Measurements from ENCODE around the gene SNCA.

SNCA gene

GRCh38 chr4:89753601-89754066 is 83.3 kb downstream of the SNCA start:
- peak; percentile 34 for DNase-seq (ENCODE audit: low spot score)

GRCh38 chr4:89752932-89753598 is 83.9 kb downstream of the SNCA start:
- no peak for DNase-seq (ENCODE audit: low spot score)

- no peak for DNase-seq (ENCODE audit: low spot score)
Observed at GRCh38 chr4:89751416-89751815, 85.5 kb downstream of the SNCA start.

GRCh38 chr4:89746377-89746776 is 90.6 kb downstream of the SNCA start:
- no peak for DNase-seq (ENCODE audit: low spot score)

- DNase-seq (ENCODE audit: low spot score) = no peak
Observed at GRCh38 chr4:89745708-89746107, 91.3 kb downstream of the SNCA start.

- DNase-seq (ENCODE audit: low spot score) = no peak
Observed at GRCh38 chr4:89744914-89745313, 92.0 kb downstream of the SNCA start.

DNA sequence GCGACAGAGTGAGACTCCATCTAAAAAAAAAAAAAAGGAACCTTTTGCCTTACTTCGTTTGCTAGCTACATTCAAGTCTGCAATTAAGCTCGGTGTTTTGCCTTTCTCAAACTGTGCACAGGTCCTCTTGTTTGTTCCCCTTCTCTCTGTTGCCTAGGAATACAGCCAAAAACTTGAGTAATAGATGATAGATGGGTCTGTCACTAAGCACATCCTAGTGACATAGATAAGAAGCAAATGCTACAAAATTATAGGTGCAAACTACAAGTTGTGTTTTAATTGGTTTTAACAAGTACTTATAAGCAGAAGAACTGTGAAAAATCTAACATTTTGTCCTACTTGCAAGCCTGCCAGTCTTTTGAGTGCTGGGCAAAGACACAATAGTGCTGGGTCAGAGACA is 95.2 kb downstream of the SNCA start:
- DNase-seq (ENCODE audit: low spot score) = no peak

DNA sequence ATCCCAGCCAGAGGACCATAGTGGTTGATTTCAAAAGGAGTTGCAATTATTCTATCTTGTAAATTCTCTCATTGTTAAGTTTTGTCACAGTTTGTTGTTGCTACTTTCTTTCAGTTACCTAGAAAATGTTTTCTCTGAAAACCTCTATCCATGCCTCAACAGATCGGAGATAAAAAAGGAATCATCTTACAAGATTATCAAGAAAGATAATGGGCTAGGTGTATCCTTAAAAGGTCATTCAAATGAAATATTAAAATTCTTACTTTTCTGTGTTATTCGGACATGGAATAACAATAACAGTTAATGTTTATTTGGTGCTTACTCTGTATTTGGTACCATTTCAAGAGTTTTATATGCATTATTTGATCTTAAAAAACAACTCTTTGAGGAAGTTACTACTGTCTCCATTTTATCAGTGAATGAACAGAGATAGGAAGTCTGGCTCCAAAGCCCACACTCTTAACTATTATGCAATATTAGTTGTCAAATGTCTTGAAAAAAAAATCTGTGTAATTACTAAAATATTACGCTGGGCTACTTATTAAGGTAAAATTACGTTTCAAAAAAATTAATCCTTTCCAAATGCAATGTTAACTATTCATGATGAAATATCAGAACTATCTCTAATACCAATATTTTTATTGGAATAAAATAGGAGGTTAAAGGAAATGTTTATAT is 97.5 kb downstream of the SNCA start:
- no peak for DNase-seq (ENCODE audit: low spot score)

DNA sequence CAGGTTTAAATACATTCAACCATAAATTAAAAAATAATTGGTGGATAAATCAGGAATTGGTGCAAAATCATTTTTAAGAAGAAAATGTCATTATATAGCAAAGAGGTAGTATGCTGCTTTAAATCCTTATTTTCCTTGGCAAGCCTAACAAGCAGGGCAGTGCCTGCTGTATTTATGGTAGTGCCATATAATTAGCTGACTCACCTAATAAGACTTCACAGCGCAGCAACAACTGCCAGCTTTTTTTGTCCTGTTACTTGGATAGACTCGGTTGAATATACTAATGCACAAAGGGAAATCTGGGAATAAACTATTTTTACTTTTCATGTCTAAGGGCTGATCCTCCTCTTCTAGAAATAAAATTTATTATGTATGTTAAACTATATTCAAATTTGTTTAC is 99.1 kb downstream of the SNCA start:
- no peak for DNase-seq (ENCODE audit: low spot score)

- no peak for DNase-seq (ENCODE audit: low spot score)
Observed at GRCh38 chr4:89733946-89734345, 103.0 kb downstream of the SNCA start.

- no peak for DNase-seq (ENCODE audit: low spot score)
Observed at GRCh38 chr4:89727238-89727637, 109.7 kb downstream of the SNCA start.

GRCh38 chr4:89725268-89725667 is 111.7 kb downstream of the SNCA start:
- DNase-seq (ENCODE audit: low spot score) = no peak

DNA sequence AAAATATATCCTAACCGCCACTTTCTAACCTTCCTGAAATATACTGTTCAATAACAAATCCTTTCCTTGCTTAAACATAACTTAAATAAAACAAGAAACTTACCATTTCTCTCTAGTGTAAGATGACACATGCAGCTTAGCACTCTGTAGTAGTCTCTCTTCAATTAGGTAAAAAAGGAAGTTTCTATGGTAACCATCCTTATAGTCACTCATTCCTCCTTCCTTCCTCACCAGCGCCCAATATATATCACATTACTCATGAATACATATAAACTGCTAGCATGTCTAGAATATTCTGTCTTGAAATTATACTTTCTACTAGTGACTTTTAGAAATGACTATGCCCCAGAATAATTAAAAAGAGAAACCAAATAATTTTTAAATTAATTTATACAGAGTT is 112.2 kb downstream of the SNCA start:
- DNase-seq (ENCODE audit: low spot score) = peak; percentile 29

DNA sequence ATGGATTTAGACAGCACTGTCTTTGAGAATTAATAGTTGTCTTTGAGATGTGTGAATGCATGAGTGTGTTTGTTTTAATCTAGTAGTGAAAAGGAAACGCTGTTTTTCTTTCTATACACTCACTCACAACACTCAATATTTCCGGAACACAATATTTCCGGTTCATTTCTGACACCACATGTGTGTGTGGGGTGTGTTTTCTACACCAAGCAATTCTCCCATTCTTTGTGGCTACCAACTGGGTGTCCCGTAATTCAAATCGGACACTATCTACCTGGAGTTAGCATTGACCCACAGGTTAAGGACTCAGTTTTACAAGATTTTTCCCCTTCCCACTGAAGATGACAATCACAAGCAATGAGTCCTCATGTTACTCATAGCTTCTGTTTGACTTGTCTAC is 113.9 kb downstream of the SNCA start:
- DNase-seq (ENCODE audit: low spot score) = no peak

GRCh38 chr4:89722517-89722916 is 114.4 kb downstream of the SNCA start:
- no peak for DNase-seq (ENCODE audit: low spot score)

DNA sequence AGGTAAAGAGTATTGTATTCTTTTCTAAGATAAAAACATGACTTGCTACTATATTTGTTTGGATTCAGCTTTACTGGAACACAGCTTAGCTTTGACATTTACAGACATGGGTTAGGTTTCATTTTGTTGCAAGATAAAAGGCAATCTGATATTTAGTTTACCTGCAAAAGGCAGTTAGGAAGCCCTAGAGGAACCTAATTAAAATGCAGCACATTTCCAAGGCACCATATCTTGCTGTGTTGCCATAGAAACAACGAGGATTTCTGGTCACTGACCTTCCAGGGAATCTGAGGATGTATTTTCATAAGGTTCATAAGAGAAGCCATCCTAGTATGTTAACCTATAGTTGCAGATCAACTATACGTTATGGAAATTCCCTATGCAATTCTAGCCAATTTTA is 116.0 kb downstream of the SNCA start:
- no peak for DNase-seq (ENCODE audit: low spot score)

- no peak for DNase-seq (ENCODE audit: low spot score)
Observed at GRCh38 chr4:89719536-89720090, 117.3 kb downstream of the SNCA start.

DNA sequence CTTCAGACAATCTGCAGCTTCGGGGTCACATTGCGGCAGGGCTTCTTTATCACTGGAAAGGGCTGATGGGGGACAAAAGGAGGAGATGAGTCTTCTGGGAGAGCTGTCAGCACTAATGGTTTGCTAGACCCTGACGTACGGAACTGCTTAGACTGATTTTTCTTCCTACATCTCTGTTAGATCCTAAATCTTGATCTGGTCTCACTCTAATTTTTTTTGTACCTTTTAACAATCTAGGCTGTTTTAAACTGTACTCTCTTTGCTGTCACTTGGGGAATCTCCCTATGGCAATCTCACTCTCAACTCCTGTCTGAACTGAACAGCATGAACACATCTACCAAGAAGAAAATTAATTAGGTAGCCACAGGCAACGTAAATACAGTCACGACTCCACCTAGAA is 120.1 kb downstream of the SNCA start:
- DNase-seq (ENCODE audit: low spot score) = no peak

DNA sequence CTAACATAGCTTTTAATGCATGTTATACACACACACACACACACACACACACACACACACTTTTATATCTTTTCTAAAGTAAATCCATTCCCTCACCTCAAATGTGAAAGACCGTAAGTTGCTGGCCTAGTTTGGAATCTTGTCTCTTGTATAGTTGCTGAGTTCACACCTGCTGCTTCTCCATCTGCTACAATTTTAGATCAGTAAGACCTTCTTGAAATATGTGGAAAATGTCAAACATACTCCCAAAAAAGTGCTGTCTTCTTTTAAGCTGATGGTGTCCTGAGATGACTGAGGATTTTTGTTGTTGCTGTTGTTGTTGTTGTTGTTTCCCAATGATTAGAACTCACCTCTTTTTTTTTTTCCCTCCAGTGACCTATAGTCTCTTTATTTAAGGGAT is 121.3 kb downstream of the SNCA start:
- no peak for DNase-seq (ENCODE audit: low spot score)

DNA sequence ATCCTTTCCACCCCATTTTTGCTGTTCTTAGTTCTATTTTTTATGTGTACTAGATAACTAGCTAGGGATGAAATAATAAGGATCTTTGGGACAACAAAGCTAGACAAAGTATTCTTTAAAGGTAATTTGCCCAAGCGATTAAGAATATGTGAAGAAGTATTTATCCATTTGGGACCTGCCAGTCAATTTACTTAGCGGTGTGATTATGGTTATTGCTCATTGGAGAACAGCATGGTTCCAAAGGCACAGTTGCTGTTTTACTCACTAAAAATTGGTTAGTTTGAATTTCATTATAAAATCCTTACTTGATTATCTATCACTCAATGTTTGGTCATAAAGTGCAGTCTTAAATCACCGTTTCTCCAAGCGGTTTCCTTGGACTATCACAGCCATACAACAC is 124.1 kb downstream of the SNCA start:
- DNase-seq (ENCODE audit: low spot score) = no peak

- DNase-seq (ENCODE audit: low spot score) = no peak
Observed at GRCh38 chr4:89712141-89712540, 124.8 kb downstream of the SNCA start.

DNA sequence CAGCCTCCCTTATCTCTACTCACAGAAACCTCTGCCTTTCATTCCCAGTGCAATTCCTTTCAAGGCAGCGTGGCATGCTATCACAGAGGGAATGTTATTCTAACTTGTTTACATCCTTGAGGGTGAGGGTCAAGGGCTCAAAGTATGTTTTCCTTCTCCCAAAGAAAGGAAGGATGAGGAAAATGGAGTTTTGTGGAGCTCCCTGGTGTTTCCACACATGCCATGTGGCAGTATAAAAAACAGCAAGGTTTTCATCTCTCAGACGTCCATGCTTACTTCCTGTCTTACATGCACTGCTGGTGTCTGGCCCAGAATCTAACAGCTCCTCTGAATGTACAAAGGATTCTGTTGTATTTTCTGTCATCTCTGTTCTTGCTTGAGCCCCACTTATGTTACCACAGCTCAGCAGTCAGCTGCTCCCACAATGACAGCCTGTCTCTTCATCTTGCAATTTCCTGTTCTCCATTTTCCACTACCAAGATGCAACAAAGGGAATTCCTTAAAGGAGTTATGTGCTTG is 128.0 kb downstream of the SNCA start:
- DNase-seq (ENCODE audit: low spot score) = peak; percentile 68

DNA sequence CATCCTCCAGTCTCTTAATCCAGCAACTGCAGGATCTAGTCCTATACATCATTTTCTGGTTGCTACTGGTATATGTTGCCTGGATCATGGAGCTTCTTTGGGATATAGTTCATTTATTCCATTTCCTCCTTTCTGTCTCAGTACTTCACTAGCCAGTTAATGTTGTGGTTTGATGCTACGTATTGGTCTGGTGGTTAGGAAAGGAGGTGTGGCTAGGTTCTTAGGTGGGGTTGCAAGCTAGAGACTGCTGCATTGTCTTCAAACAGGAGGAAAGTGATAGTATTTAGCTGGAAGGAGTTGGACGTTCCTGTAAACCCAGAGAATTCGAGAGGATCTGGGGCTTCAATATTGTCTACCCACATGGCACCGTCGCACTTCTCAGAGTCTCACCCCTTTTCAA is 129.5 kb downstream of the SNCA start:
- no peak for DNase-seq (ENCODE audit: low spot score)
